K562 (cell line): ENCODE data around the gene TMCC2. TPM values are rescaled to one million over a fixed set of nuclear protein-coding genes. Genes with fewer than 3 reads are reported as not detected.

ENCODE experiments used
- ARHGAP35 ChIP-seq: fragments of 450-650 bp; IDR thresholded peaks from 2 replicates; pipeline ENCODE4 v1.6.1; 2018; ENCODE audit not compliant: partially characterized antibody
- ATF4 ChIP-seq: fragments of 450-650 bp; formaldehyde crosslinking; IDR thresholded peaks from 2 replicates; pipeline ENCODE4 v1.4.0; 2022; ENCODE audit warnings: mild to moderate bottlenecking, moderate library complexity
- ATF7 ChIP-seq: fragments of 450-650 bp; IDR thresholded peaks from 2 replicates; pipeline ENCODE4 v1.7.1; 2014; ENCODE audit warnings: mild to moderate bottlenecking, moderate library complexity
- C11orf30 ChIP-seq: fragments of 450-650 bp; IDR thresholded peaks from 2 replicates; pipeline ENCODE4 v1.6.1; 2016; ENCODE audit warnings: low read depth, mild to moderate bottlenecking
- CBFB ChIP-seq: sonication (generic); formaldehyde crosslinking; IDR thresholded peaks from 2 replicates; pipeline ENCODE4 v1.4.0; 2020; ENCODE audit warnings: mild to moderate bottlenecking, missing genetic modification reagents
- E2F5 ChIP-seq: sonication (generic); formaldehyde crosslinking; IDR thresholded peaks from 2 replicates; pipeline ENCODE4 v1.8.0; 2022; ENCODE audit warnings: mild to moderate bottlenecking, missing genetic modification reagents
- MEIS2 ChIP-seq: fragments of 450-650 bp; IDR thresholded peaks from 2 replicates; pipeline ENCODE4 v1.6.1; 2014; ENCODE audit warnings: mild to moderate bottlenecking; ENCODE audit not compliant: partially characterized antibody
- MITF ChIP-seq: IDR thresholded peaks from 2 replicates; pipeline ENCODE4 v1.6.1; 2014; ENCODE audit warnings: antibody characterized with exemption
- RNF2 ChIP-seq: sonication (generic); IDR thresholded peaks from 2 replicates; pipeline ENCODE4 v1.6.1; 2016
- SRSF9 ChIP-seq: fragments of 200-400 bp; formaldehyde crosslinking; IDR thresholded peaks from 2 replicates; pipeline ENCODE4 v1.6.1; 2017; ENCODE audit warnings: low read depth, low read length, borderline replicate concordance
- TFE3 ChIP-seq: fragments of 450-650 bp; formaldehyde crosslinking; IDR thresholded peaks from 2 replicates; pipeline ENCODE4 v1.4.0; 2020; ENCODE audit warnings: mild to moderate bottlenecking, mixed read lengths
- TRIM28 ChIP-seq: fragments of 450-650 bp; IDR thresholded peaks from 2 replicates; pipeline ENCODE4 v1.6.1; 2017
- ZBTB11 ChIP-seq, 3 experiments: fragments of 200-800 bp in 1 of 3; fragments of 250-450 bp in 1 of 3; fragments of 450-650 bp in 1 of 3; sonication (Bioruptor Pico) in 1 of 3; sonication (Bioruptor generic) in 1 of 3; formaldehyde crosslinking in 1 of 3; IDR thresholded peaks; 2 replicates each; pipeline versions ENCODE4 v1.6.1 to v1.8.0; 2016 to 2022; ENCODE audit warnings: mild to moderate bottlenecking in 2 of 3, missing genetic modification characterization in 2 of 3, missing compliant biosample characterization in 1 of 3, moderate library complexity in 1 of 3
- ZC3H11A ChIP-seq: IDR thresholded peaks from 2 replicates; pipeline ENCODE4 v1.6.1; 2012; ENCODE audit warnings: low read depth, low read length, improper control_type of control experiment
- ZNF174 ChIP-seq: fragments of 250-450 bp; sonication (Bioruptor Pico); IDR thresholded peaks from 2 replicates; pipeline ENCODE4 v1.4.0; 2020; ENCODE audit warnings: mild to moderate bottlenecking
- polyA plus RNA-seq, 8 experiments: library from polyadenylated mRNA; depleted of rRNA in 4 of 8; stranded (reverse) in 5 of 8; unstranded in 3 of 8; fragments of >200 nt; fragmentation: Nextera tagmentation in 2 of 8; fragmentation: Illumina TruSeq in 1 of 8; extraction: Ambion mirVana in 2 of 8; extraction: Trizol in 1 of 8; gene quantifications; 2 replicates each; pipeline versions ENCODE4 v1.2.1 to v1.2.3, GENCODE V29; 2011 to 2014; ENCODE audit warnings: inconsistent platforms in 1 of 8, missing spikeins in 1 of 8
- total RNA-seq, 7 experiments: library from RNA; depleted of rRNA in 6 of 7; stranded (reverse); fragments of >200 nt in 6 of 7; fragmentation: Illumina TruSeq in 2 of 7; extraction: Trizol in 2 of 7; gene quantifications; 2 replicates each; pipeline versions ENCODE4 v1.2.1 to v1.2.3, GENCODE V29; 2011 to 2021; ENCODE audit warnings: low replicate concordance in 1 of 7

Gene TMCC2
- total and polyA plus RNA-seq, 9 of the 15 experiments (the other 6 are each of a cell fraction or from before 2014, with no cell fraction given): 0.06 to 1.8 (median 0.98) TPM

- no peak for TF ChIP-seq TFE3 (CRISPR knock-in tag)
- no peak for TF ChIP-seq ARHGAP35
- TF ChIP-seq ATF7: 0 out of 2 replicates have a peak, but pooled peaks have one; percentile 7
- TF ChIP-seq RNF2: peak; percentile 33; the same call in 1 of the 2 replicates
- peak; percentile 9 for TF ChIP-seq MEIS2
- TF ChIP-seq C11orf30: no peak
- no peak for TF ChIP-seq ZC3H11A
- 0 out of 6 replicates have a peak, but pooled peaks of 1 of the 3 experiments have one; percentile 24 for TF ChIP-seq ZBTB11 (CRISPR knock-in tag; IDR thresholded peaks at IDR 0.05)
- no peak for TF ChIP-seq TRIM28
- TF ChIP-seq ATF4 (CRISPR knock-in tag): no peak
- TF ChIP-seq MITF: no peak
- no peak for TF ChIP-seq E2F5 (CRISPR knock-in tag)
- no peak for TF ChIP-seq SRSF9
- TF ChIP-seq ZNF174 (CRISPR knock-in tag): no peak
- TF ChIP-seq CBFB (CRISPR knock-in tag): no peak
These were observed 2.4 kb downstream of the TMCC2 start (continued) for GRCh38 chr1:205229916-205230700.
